A204.1 (cell line): ENCODE measurements around the gene COQ10A.
A peak's percentile ranks its signal among the peaks of the same experiment; 100 is the strongest.
"Not testable (repeated sequence)": the region's sequence is repeated elsewhere in the genome, so short reads cannot be mapped to it uniquely, and the experiment has no call there.

Experiments used
- FAIRE-seq: peaks from 2 replicates; lab custom pipeline; 2012; peaks lifted over from hg19 to GRCh38; lab: Jason Lieb, UNC

The COQ10A gene

GRCh38 chr12:56280849-56281248 is 14.1 kb downstream of the COQ10A start:
- FAIRE-seq = no peak

DNA sequence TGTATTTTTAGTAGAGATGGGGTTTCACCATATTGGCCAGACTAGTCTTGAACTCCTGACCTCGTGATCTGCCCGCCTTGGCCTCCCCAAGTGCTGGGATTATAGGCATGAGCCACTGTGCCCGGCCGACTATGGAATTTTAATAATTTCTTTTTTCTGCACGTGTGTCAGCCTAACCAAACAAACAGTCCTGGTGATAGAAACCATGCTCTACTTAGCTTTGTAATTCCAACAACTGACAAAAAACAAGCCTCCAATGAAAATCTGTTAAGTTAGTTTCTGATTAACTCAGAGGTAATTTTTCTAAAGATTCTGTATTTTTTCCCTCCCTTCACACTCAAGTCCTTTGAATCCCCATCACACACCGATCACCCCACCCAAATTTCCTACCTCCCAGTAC is 15.3 kb downstream of the COQ10A start:
- no peak for FAIRE-seq

DNA sequence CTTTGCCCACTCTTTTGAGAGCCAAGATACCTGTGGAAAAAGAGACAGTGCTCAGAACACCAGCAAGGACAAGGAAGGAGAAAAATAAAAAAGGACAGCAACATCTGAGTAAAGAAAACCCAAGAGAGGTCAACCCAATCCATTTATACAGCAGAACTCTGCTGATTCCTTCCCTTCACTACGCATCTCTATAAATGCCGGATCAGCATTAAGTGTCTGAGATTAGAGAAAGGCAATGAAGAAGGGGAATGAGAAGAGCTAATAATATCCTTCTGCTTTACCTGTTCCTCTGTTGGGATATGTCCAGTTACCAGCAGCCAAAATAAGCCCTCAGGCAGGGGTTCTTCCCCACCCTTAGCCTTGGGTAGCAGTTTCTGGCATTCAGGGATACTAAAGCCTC is 15.8 kb downstream of the COQ10A start:
- no peak for FAIRE-seq

- FAIRE-seq = not testable (repeated sequence)
Measured at GRCh38 chr12:56284263-56284662, 17.5 kb downstream of the COQ10A start.

DNA sequence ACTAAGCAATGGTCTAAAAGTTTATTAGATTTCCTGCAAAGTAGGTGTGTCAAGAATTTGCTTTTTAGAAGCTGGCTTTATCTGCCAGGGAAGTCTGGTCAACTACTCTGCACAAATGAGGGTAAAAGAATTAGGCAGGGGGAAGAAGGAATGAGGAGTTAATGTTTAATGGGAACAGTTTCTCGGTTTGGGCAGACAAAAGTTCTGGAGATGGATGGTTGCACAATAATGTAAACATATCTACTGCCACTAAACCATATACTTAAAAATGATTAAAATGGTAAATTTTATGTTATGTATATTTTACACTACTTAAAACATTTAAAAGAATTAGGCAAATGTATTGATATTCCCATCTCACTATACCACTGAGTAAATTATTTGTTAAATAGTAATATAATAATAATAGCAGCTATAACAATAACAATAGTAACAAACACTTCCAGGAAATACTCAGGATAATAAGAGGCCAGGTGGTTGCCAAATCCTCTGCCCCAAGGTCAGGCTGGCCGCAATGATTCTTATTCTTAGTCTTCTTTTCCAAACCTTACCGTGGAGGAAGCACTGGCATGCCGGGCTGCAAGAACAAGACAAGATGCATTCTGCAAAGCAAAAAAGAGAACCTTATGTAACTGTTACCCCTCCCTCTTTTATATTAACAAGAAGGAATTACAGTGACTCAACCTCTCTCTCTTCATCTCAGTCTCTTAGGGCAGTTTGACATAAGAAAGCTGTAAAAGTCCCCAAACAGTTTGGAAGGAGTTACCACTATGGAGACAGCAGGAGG is 19.5 kb downstream of the COQ10A start:
- FAIRE-seq = no peak

GRCh38 chr12:56288705-56289387 is 22.1 kb downstream of the COQ10A start:
- FAIRE-seq = no peak

- no peak for FAIRE-seq
Measured at GRCh38 chr12:56293795-56294194, 27.1 kb downstream of the COQ10A start.

GRCh38 chr12:56296295-56296694 is 29.6 kb downstream of the COQ10A start:
- no peak for FAIRE-seq

- FAIRE-seq = no peak
Measured at GRCh38 chr12:56297400-56297799, 30.7 kb downstream of the COQ10A start.

- FAIRE-seq = no peak
Measured at GRCh38 chr12:56298828-56299227, 32.1 kb downstream of the COQ10A start.

- no peak for FAIRE-seq
Measured at GRCh38 chr12:56299308-56299852, 32.6 kb downstream of the COQ10A start.

DNA sequence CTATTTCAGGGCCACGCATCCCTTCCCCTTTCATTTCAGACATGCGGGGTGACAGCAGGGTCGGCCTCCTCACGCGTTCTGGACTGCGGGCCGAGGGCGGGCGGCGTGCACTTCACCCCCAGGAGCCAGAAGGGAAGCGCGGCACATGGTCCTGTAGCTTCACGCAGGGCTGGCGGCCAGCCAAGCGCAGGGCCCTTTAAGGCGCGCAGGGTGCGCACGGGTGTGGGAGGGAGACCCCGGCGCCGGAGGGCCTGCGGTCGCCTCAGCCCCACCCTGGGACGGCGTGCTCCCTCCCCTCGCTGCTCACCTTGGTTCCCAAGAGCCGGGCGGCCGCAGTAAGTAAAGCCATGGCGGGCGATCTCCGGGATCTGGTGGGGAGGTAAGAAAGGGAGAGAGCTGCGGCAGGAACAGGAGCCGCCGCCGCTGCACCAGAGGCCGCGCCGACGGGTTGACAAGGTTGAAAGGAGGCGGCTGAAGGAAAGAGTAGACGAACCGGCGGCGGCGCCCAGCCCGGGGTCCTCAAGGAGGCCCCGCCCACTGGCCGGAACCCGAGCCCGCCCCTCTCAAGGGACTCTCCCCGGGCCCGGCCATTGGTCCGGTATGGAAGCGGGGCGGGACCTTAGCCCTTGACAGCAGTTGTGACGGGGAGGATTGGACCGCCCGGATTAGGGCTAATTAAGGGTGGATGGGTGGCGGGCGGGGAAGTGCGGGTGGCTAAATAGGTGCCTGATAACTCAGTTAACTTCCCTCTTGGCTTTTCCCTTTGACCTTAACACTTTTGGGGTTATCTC is 33.3 kb downstream of the COQ10A start, which contains the start of gene CS:
TSS of gene CS (minus strand) at position 478 of the 791 bp plus-strand sequence. CDS start at position 349, 129 bp downstream.
- peak; percentile 91 for FAIRE-seq

DNA sequence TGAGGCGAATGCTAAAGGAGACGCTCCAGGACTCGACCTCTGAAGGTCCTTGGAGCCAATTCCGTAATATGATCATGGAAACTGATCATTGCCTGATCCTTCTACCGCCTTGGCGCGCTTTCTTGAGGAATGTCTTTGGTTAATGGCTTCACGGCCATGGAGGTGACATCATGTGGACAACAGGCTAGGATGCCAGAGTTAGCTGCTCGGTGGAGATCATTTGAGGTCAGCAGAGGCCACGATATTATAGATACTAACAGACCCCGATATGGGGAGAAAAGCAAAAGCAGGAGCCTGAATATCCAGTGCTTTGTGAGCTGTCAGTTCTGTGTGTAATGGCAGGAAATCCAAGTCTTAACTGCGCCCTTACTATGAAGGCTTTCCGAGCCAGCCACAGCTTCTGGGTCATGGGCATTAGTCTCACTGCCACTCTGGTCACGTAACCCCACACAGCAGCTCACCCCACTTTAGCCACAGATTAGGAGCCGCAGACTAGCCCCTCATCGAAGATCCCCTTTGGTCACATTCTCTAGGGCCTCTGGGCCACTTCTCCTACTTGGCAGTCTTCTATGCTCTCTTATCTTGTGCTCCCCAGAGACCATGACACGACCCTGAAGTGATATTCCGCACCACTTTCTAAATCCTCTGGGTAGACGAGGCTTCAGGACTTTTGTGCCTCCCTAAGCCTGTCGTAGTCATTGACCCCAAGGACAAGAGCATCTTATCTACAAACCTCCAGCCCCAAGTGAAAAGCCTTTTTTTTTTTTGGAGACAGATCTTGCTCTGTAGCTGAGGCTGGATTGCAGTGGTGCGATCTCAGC is 34.1 kb downstream of the COQ10A start:
- FAIRE-seq = no peak

GRCh38 chr12:56304276-56304675 is 37.5 kb downstream of the COQ10A start:
- FAIRE-seq = no peak

- no peak for FAIRE-seq
Measured at GRCh38 chr12:56304872-56305590, 38.3 kb downstream of the COQ10A start.

DNA sequence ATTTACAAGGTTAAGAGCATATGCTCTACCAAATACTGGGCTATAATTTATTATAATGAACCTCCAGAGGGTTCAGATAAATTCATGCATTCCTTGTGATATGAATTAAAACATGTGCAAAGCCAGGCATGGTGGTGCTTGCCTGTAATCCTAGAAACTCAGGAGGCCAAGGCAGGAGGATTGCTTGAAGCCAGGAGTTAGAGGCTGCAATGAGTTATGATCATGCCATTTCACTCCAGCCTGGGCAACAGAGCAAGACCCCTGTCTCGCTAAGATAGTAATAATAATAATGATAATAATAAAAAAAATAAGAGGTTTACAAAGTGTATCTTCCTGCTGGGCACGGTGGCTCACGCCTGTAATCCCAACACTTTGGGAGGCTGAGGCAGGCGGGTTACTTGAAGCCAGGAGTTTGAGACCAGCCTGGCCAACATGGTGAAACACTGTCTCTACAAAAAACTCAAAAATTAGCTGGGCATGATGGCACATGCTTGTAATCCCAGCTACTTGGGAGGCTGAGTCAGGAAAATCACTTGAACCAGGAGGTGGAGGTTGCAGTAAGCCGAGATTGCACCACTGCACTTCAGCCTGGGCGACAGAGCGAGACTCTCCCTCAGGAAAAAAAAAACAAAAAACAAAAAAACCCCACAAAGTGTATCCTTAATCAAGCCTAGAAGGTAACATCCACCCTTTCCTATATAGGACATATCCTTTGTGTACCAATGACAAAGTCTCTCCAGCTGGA is 40.7 kb downstream of the COQ10A start:
- no peak for FAIRE-seq

DNA sequence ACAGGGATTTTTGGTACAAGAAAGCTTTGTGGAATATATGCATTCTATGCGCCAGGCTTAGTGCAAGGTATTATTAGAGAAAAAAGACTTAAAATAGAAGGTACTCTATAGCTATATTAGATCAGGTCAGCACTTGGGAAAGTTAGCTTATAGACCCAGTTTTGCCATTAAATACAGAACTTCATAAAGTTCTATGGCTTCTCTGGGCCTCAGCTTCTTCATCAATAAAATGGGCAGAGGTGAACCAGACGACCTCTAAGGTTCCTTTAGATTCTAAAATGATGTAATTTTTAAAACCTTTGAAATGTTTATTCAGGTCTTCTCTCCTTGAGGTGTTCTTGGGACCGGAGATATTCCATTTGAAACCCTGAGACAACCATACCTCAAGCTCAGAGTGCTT is 42.0 kb downstream of the COQ10A start:
- no peak for FAIRE-seq

DNA sequence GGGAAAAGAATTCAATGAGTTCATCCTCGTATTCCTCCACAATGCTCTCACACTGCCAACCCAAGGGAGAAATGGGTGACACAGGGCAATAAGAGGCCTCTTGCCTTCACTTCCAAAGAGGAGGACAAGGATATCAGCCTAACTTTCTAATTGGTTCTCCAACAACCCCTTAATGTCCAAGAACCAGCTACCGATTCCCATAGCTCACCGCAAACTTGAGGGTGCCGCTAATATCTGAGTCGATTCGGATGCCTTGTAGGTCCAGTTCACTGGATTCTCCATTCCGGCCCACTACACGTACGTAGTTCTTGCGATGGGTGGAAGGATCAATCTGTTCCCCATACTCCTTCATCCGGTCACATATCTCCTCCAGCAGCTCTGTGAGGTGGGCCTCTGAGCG is 44.3 kb downstream of the COQ10A start:
- no peak for FAIRE-seq

GRCh38 chr12:56315249-56315621 is 48.5 kb downstream of the COQ10A start:
- FAIRE-seq = no peak
